T-helper 2 cell treated with Interferon-gamma antibody and Interleukin-4, amounts not matched to agents 100 ng/mL and 5 ng/mL, for 36 hours (primary cell): ENCODE results near the gene TMEM132C. TPM values are rescaled to one million over a fixed set of nuclear protein-coding genes. Genes with fewer than 3 reads are reported as not detected.

Experiments
- intact Hi-C: fragments of 100-400 bp; cut with micrococcal nuclease; formaldehyde crosslinking; loops from one replicate; pipeline ENCODE4 v1.15.1; 2023
- total RNA-seq: library from RNA; stranded (reverse); gene quantifications from 2 replicates; pipeline ENCODE4 v1.2.3, GENCODE V29; 2022

The TMEM132C gene
- total RNA-seq, 1 donor from 2014 or later: not detected

- intact Hi-C loops: no loop called here
These were observed 148.1 kb downstream of the TMEM132C start for GRCh38 chr12:128415036-128415560.

- intact Hi-C loops: no loop called here
These were observed 152.0 kb downstream of the TMEM132C start for GRCh38 chr12:128418944-128419343.

DNA sequence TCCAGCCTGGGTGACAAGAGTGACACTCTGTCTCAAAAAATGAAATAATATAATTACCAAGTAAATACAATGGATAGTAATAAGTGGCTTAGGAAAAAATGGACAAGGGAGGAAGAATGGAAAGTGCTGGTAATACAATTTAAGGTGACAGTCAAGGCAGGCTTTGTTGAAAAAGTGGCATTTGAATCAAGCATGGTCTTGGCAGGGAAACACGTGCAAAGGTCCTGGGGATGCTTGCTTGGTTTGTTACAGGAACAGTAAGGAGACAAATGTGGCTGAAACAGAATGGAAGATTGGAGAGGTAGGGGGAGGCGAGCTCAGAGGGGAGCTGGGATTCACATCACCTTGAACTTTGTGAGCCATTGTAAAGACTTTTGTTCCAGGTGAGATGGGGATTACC, 153.2 kb downstream of the TMEM132C start:
- intact Hi-C loops: no loop called here

DNA sequence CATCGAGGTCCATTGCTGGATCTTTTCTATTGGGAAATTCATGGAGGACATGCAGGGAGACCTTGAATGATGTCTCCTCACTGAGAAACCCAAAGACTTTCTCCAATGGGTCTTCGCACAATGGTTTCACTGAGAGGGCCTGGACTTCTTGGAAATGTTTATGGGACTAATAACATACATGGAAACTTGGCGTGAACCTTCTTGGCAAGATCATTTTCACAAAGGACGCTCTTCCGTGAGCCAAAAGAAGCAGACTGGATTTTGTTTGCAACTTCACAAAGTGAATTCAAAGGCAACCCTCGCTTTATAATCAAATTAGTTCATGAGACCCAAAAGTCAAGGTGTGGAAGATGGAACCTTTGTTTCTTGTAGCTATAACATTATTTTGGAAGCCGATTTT, 154.4 kb downstream of the TMEM132C start:
- intact Hi-C loops: no loop called here

DNA sequence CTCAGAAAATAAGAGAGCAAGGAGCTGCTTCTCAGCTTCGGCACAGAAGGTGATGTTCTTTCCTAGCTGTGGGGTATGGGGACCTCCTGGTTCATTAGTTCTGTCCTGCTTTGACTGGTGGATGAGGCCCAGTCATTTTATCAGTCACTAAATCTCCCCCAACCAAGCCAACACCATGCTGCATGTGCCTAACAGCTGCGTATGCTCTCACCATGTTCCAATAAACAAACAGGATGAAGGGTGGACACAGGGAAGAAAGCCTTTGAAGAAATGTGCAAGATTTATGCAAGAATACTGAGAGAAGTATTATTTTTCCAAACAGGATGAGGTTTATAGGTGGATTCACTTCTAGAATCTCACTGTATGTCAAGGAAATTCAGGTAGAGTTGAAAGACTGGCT, 156.2 kb downstream of the TMEM132C start:
- intact Hi-C loops: no loop called here

DNA sequence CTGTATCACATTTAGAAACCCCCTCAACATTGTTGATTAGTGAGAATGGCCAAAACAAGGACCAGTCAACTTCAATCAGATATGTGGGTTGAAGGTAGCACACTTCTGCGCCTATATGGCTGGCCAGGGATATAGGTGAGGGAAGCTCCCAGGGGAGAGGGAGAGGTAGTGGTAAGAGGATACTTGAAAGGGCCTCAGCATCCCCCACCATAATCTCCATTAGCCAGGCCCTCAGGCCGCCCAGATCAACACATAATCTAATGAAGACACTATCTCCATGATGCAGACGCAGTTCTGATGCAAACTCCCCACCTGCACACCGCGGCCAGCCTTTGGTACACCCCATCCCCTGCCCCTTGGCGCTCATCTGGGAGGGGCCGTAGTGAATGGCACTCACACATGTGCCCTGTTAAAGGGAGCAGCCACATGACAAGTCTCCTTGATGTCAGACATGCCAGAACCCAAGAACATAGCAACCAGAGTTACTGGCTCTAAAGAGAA, 158.0 kb downstream of the TMEM132C start:
- intact Hi-C loops: no loop called here

GRCh38 chr12:128425666-128426331, 158.8 kb downstream of the TMEM132C start:
- intact Hi-C loops: no loop called here

DNA sequence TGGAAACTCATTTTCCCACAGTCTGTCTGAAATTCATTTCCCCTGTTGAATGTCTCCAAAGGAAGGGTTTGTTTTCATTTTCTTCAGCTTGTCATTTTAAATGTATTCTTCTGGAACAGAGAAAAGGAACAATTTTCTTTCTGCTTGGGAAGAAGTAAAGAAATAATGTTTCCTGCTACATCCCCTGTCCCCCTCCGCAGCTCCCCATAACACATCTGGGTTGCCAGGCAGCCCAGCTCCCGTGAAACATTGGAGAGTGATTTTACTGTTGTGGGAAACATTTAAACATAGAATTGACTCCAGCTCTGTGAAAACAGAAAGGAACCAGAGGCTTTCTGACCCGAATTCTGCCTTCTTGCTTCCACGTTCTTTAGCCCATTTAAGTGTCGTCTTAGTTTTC, 159.5 kb downstream of the TMEM132C start:
- intact Hi-C loops: no loop called here

GRCh38 chr12:128439796-128440195, 172.8 kb downstream of the TMEM132C start:
- intact Hi-C loops: no loop called here

- intact Hi-C loops: no loop called here
These were observed 175.1 kb downstream of the TMEM132C start for GRCh38 chr12:128442096-128442495.

DNA sequence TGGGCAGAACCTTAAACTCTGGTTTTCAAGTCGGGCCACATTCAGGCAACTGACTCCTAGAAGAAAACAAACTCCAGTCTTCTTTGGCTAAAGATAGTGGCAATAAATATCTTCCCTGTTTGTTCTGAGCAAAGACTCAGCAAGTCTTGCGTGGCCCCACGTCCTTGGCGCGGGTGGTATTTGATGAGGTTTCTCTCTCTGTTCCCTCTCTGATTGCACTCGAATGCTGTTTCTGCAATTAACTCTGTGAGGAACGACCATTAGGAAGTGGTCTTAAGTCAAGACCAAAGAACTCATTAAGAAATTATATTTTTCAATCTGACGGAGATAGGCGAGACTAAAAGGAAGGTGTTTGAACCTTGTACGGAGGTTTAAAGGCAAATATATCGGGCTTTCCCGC, 177.6 kb downstream of the TMEM132C start:
- intact Hi-C loops: no loop called here

DNA sequence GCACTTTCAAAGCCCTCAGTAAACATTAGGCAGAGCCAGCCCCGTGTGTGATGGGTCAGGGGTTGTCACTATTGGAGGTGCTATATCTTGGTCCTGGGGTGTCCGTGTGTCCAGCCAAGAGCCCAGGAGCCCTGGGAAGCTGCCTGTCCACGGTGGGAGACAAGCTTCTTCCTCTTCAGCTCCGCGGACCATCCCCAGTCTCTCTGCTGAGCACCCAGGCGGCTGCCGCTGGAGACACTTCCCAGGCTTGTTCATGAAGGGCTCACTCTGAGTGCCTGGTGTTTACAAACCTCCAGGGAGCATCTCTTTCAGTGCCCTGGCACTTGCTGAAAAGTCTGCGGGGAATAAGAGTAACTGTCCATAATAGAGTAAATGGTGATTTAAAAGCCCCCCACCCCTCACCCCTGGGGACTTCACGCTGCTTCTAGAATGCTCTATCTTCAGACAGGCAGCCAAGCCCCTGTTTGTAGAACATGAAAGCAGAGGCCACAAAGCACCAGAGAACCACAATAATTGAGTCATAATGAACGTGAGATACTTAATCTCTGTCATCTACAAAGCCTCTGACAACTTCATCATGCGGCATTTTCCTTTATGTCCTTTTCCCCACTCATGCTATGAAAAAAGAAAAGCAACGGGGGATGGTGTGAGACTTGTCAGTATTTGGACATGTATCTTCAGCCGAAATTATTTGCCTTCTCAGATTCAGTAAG, 178.6 kb downstream of the TMEM132C start:
- intact Hi-C loops: no loop called here

DNA sequence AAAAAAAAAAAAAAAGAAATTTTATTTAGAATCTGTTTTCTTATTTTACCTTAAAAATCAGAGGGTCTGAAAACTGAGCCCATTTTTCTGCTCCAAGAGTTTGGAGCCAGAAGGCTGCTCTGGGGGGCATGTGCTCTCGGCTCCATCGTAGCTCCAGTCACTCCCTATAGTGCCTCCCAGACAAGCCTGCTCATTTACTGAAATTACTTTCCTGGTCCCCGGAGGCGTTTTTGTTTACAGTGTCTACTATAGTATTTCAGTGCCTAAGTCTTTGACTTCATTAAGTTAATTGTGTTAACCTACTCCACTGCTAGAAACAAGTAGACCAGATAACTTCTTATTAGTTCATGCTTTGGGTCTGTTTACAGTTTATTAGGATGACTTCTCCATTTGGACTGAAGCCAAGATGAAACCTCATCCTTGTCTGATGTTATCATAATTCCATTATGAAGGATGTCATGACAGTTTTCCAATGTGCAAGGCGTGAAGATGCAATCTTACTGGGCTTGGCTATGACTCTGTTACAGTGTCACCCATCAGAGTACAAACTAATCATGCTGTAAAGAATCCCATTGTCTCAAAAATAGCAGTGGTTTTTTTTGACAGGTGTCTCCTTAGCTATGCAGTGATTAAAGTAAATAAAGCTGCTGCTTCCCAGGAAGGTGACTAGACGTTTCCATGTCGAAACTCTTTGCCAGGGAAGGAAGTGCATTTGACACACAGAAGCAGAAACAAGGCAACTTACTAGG, 182.3 kb downstream of the TMEM132C start:
- intact Hi-C loops: no loop called here

- intact Hi-C loops: no loop called here
These were observed 183.8 kb downstream of the TMEM132C start for GRCh38 chr12:128450810-128451209.

GRCh38 chr12:128455851-128456250, 188.9 kb downstream of the TMEM132C start:
- intact Hi-C loops: no loop called here

DNA sequence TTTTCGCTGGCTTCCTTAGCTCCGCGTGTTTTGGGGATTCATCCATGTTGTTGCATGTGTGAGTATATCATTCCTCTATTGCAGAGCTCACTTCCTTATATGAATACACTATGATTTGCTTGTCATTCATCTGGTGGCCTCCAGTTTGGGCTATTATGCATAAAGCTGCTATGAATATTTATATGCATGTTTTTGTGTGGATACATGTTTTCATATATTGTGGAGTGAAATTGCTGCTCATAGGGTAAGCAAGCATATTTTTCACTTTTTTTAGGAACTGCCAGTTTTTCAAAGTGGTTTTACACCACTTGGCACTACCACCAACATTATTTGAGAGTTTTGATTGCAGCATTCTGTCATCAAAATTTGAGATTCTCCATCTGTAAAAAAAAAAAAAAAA, 190.0 kb downstream of the TMEM132C start:
- intact Hi-C loops: no loop called here

GRCh38 chr12:128458301-128458974, 191.5 kb downstream of the TMEM132C start:
- intact Hi-C loops: no loop called here

GRCh38 chr12:128459067-128459466, 192.1 kb downstream of the TMEM132C start:
- intact Hi-C loops: no loop called here

- intact Hi-C loops: no loop called here
These were observed 196.9 kb downstream of the TMEM132C start for GRCh38 chr12:128463881-128464280.

DNA sequence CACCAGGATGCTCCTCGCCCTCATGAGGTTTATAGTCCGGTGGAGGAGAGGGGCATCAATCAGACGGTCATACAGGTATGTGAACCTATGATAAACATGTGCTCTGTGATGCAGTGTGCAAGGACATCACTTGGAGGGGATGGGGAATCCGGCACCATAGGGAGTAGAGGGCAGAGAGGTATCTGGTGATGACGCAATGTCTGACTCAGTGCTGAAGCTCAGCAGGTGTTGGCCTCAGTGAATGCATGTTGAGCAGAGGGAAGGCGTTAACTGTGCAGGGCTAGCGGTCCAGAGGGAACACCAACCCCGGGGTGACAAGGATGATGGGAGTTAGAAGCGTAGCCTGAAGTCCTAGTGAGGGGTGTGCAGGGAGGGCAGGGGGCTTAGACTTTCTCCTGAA, 200.9 kb downstream of the TMEM132C start:
- intact Hi-C loops: no loop called here

GRCh38 chr12:128468926-128469325, 202.0 kb downstream of the TMEM132C start:
- intact Hi-C loops: no loop called here
